OCI-LY1 (cell line): Measurements from ENCODE around the gene PEX26.
"Not testable (repeated sequence)": the region's sequence is repeated elsewhere in the genome, so short reads cannot be mapped to it uniquely, and the experiment has no call there.

ENCODE experiments used
- H2AFZ ChIP-seq: fragments of 200-600 bp; sonication (generic), shearing (Covaris generic); 2 replicates; pipeline ENCODE4 v1.6.0; 2014; ENCODE audit warnings: antibody characterized with exemption, mild to moderate bottlenecking, low read length
- H3F3A ChIP-seq: fragments of 200-600 bp; sonication (generic), shearing (Covaris generic); 2 replicates; pipeline ENCODE4 v1.6.0; 2014; ENCODE audit warnings: mild to moderate bottlenecking, antibody characterized with exemption, low read length, moderate library complexity; ENCODE audit not compliant: insufficient read depth
- H3K27ac ChIP-seq: fragments of 200-600 bp; sonication (generic); 2 replicates; pipeline ENCODE4 v1.5.1; 2014; ENCODE audit warnings: low read length, mixed run types, mild to moderate bottlenecking, low read depth; ENCODE audit not compliant: poor library complexity, severe bottlenecking
- H3K27me3 ChIP-seq: fragments of 200-600 bp; sonication (generic); 2 replicates; pipeline ENCODE4 v1.6.0; 2014; ENCODE audit warnings: antibody characterized with exemption, mild to moderate bottlenecking, low read length, moderate library complexity; ENCODE audit not compliant: insufficient read depth
- H3K36me3 ChIP-seq: fragments of 200-600 bp; sonication (generic); 2 replicates; pipeline ENCODE4 v1.6.1; 2014; ENCODE audit warnings: mild to moderate bottlenecking, antibody characterized with exemption, low read length, moderate library complexity, mixed read lengths; ENCODE audit not compliant: insufficient read depth
- H3K4me1 ChIP-seq: fragments of 200-600 bp; sonication (generic); 2 replicates; pipeline ENCODE4 v1.5.1; 2014; ENCODE audit warnings: mild to moderate bottlenecking, low read length, moderate library complexity; ENCODE audit not compliant: insufficient read depth, severe bottlenecking
- H3K4me2 ChIP-seq: fragments of 200-600 bp; sonication (generic), shearing (Covaris generic); 2 replicates; pipeline ENCODE4 v1.6.1; 2014; ENCODE audit warnings: low read length
- H3K4me3 ChIP-seq: fragments of 200-600 bp; sonication (generic); 2 replicates; pipeline ENCODE4 v1.5.1; 2014; ENCODE audit warnings: low read length, low read depth, mild to moderate bottlenecking, mixed read lengths; ENCODE audit not compliant: poor library complexity, severe bottlenecking
- H3K79me2 ChIP-seq: fragments of 200-600 bp; shearing (Covaris generic); 2 replicates; pipeline ENCODE4 v1.6.1; 2016; ENCODE audit warnings: mixed run types, low read length, mixed read lengths; ENCODE audit not compliant: insufficient read depth
- H3K9ac ChIP-seq: fragments of 200-600 bp; sonication (generic), shearing (Covaris generic); 2 replicates; pipeline ENCODE4 v1.6.1; 2014; ENCODE audit warnings: mild to moderate bottlenecking, low read length, mixed read lengths
- H3K9me2 ChIP-seq: fragments of 200-600 bp; sonication (generic), shearing (Covaris generic); 2 replicates; pipeline ENCODE4 v1.6.1; 2014; ENCODE audit warnings: low read depth, mild to moderate bottlenecking, low read length, mixed read lengths
- H3K9me3 ChIP-seq: fragments of 200-600 bp; shearing (Covaris generic); 2 replicates; pipeline ENCODE4 v1.6.1; 2014; ENCODE audit warnings: low read length, mixed read lengths
- H4K20me1 ChIP-seq: fragments of 200-600 bp; sonication (generic), shearing (Covaris generic); 2 replicates; pipeline ENCODE4 v1.6.0; 2016; ENCODE audit warnings: mild to moderate bottlenecking, low read length; ENCODE audit not compliant: insufficient read depth
- EZH2 ChIP-seq: fragments of 200-600 bp; sonication (generic), shearing (Covaris generic); IDR thresholded peaks from 2 replicates; pipeline ENCODE4 v1.8.0; 2017; ENCODE audit warnings: borderline replicate concordance, mixed run types, mild to moderate bottlenecking, antibody characterized with exemption, low read length, moderate library complexity, mixed read lengths
- TF ChIP-seq, protein P1 (sequence below): fragments of 200-600 bp; sonication (generic), shearing (Covaris generic); IDR thresholded peaks from 2 replicates; pipeline ENCODE4 v1.5.1; 2017; ENCODE audit warnings: mild to moderate bottlenecking, antibody characterized with exemption, low read length, moderate library complexity, mixed read lengths

The PEX26 gene

DNA sequence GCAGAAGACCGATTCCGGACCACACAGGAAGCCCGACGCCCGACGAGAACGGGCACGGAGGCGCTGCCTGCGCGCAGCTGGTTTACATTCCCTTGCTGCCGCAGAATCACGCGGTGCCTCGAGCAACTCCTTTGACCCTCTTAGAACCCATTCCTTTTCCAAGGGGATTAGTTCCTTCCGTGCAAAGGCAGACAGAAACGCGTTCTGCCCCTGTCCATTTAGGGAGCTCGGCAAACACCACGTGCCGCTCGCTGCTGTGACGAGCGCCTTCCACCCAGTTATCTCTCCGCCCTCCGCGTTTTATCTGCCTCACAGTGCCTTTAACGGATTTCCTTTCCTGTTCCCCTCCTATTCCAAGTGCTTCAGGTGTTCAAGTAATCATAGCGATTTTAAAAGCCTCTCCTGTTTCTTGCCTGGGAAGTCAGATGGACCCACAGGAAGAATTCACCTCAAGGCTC is 29.3 kb upstream of the PEX26 start:
- no peaks in the 10 kb centered on the region for H3K9me3 ChIP-seq
- H3K4me3 ChIP-seq: no peak overlapping the region
- no peak overlapping the region for H3K27ac ChIP-seq
- no peaks in the 10 kb centered on the region for H3K79me2 ChIP-seq
- H3K9me2 ChIP-seq: no peaks in the 10 kb centered on the region
- H3F3A ChIP-seq: no peaks in the 10 kb centered on the region
- no peak overlapping the region for H2AFZ ChIP-seq
- TF ChIP-seq EZH2: no peak
- TF ChIP-seq, protein P1, sequence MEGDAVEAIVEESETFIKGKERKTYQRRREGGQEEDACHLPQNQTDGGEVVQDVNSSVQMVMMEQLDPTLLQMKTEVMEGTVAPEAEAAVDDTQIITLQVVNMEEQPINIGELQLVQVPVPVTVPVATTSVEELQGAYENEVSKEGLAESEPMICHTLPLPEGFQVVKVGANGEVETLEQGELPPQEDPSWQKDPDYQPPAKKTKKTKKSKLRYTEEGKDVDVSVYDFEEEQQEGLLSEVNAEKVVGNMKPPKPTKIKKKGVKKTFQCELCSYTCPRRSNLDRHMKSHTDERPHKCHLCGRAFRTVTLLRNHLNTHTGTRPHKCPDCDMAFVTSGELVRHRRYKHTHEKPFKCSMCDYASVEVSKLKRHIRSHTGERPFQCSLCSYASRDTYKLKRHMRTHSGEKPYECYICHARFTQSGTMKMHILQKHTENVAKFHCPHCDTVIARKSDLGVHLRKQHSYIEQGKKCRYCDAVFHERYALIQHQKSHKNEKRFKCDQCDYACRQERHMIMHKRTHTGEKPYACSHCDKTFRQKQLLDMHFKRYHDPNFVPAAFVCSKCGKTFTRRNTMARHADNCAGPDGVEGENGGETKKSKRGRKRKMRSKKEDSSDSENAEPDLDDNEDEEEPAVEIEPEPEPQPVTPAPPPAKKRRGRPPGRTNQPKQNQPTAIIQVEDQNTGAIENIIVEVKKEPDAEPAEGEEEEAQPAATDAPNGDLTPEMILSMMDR: no peak
- H3K9ac ChIP-seq: no peak overlapping the region
- no peaks in the 10 kb centered on the region for H3K36me3 ChIP-seq
- H3K4me2 ChIP-seq: peak overlapping the region; percentile 24; the same call in 1 of the 2 replicates
- H4K20me1 ChIP-seq: no peaks in the 10 kb centered on the region
- H3K4me1 ChIP-seq: no peaks in the 10 kb centered on the region
- H3K27me3 ChIP-seq: no peaks in the 10 kb centered on the region

GRCh38 chr22:18050065-18050464 is 27.7 kb upstream of the PEX26 start:
- Histone ChIP-seq H3K27ac (no peak overlapping the region), H3K9ac (no peak overlapping the region)

DNA sequence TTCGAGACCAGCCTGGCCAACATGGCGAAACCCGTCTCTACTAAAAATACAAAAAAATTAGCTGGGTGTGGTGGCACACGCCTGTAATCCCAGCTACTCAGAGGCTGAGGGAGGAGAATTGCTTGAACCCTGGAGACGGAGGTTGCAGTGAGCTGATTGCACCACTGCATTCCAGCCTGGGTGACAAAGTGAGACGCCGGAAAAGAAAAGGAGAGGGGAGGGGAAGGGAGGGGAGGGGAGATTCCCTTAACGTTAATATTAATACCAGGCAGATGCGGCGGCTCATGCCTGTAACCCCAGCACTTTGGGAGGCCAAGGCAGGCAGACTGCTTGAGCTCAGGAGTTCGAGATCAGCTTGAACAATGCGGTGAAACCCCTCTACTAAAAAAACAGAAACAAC is 26.7 kb upstream of the PEX26 start:
- H4K20me1 ChIP-seq, H3K4me2 ChIP-seq, H3K4me3 ChIP-seq, H3K4me1 ChIP-seq, H3K27ac ChIP-seq, H3K9me3 ChIP-seq, H3K36me3 ChIP-seq, H2AFZ ChIP-seq, H3F3A ChIP-seq, H3K9me2 ChIP-seq, H3K79me2 ChIP-seq, H3K9ac ChIP-seq, H3K27me3 ChIP-seq: not testable (repeated sequence)

More at GRCh38 chr22:18050065-18050464, 27.7 kb upstream of the PEX26 start:
- no peak overlapping the region for H3K4me3 ChIP-seq
- no peaks in the 10 kb centered on the region for H3K4me1 ChIP-seq
- H4K20me1 ChIP-seq: no peaks in the 10 kb centered on the region
- H3K27me3 ChIP-seq: no peaks in the 10 kb centered on the region
- no peaks in the 10 kb centered on the region for H3K9me2 ChIP-seq
- H3K4me2 ChIP-seq: no peak overlapping the region
- TF ChIP-seq, protein P1: no peak
- TF ChIP-seq EZH2: no peak
- H3K36me3 ChIP-seq: no peaks in the 10 kb centered on the region
- H3K79me2 ChIP-seq: no peaks in the 10 kb centered on the region
- no peak overlapping the region for H2AFZ ChIP-seq
- no peaks in the 10 kb centered on the region for H3F3A ChIP-seq
- no peaks in the 10 kb centered on the region for H3K9me3 ChIP-seq

DNA sequence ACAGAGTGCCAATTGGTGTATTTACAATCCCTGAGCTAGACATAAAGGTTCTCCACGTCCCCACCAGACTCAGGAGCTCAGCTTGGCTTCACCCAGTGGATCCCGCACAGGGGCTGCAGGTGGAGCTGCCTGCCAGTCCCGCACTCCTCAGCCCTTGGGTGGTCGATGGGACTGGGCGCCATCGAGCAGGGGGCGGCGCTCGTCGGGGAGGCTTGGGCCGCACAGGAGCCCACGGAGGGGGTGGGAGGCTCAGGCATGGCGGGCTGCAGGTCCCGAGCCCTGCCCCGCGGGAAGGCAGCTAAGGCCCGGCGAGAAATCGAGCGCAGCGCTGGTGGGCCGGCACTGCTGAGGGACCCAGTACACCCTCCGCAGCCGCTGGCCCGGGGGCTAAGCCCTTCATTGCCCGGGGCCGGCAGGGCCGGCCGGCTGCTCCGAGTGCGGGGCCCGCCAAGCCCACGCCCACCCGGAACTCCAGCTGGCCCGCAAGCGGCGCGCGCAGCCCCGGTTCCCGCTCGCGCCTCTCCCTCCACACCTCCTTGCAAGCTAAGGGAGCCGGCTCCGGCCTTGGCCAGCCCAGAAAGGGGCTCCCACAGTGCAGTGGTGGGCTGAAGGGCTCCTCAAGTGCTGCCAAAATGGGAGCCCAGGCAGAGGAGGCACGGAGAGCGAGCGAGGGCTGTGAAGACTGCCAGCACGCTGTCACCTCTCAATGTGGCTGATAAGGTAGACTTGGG is 24.4 kb upstream of the PEX26 start:
- H3K4me3 ChIP-seq, H3K9me2 ChIP-seq: not testable (repeated sequence)

More for the DNA sequence above, 24.4 kb upstream of the PEX26 start:
- H3F3A ChIP-seq, H3K9ac ChIP-seq, H3K27ac ChIP-seq, H3K4me1 ChIP-seq, H3K36me3 ChIP-seq, H3K9me3 ChIP-seq, H3K4me2 ChIP-seq, H2AFZ ChIP-seq, H3K79me2 ChIP-seq, H3K27me3 ChIP-seq, H4K20me1 ChIP-seq: not testable (repeated sequence)
